Hematopoietic multipotent progenitor cell treated with erythropoietin and hydrocortisone succinate and interleukin-3 and kit ligand, for 17 days (in vitro differentiated cells): ENCODE measurements around the gene ICAM4.
"Not testable (repeated sequence)": the region's sequence is repeated elsewhere in the genome, so short reads cannot be mapped to it uniquely, and the experiment has no call there.

Source experiments
- DNase-seq: peaks from one replicate; pipeline ENCODE4 v3.0.0-alpha.2; 2015; ENCODE audit warnings: low spot score

ICAM4 gene

DNA sequence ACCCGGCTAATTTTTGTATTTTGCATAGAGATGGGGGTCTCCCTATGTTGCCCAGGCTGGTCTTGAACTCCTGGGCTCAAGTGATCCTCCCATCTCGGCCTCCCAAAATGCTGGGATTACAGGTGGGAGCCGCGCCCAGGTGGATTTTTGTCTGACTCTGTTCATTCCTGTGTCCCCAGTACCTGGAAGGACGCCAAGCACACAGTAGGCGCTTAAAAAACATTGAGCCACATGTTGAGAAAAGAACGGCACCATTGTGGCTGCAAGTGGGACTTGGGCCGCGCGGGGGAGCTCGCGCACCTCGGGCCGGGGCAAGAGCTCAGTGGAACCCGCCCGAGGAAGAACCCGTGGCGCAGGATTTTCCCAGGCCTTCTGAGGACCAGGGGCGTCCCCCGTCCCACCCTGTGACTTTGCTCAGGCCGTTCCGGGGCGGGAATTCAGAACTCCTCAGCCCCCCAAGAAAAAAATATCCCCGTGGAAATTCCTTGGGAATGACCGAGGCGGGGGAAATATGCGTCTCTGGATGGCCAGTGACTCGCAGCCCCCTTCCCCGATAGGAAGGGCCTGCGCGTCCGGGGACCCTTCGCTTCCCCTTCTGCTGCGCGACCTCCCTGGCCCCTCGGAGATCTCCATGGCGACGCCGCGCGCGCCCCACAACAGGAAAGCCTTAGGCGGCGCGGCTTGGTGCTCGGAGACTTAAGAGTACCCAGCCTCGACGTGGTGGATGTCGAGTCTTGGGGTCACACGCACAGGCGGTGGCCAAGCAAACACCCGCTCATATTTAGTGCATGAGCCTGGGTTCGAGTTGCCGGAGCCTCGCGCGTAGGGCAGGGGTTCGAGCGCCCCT is 17.2 kb upstream of the ICAM4 start:
- DNase-seq, result peak; percentile 87

DNA sequence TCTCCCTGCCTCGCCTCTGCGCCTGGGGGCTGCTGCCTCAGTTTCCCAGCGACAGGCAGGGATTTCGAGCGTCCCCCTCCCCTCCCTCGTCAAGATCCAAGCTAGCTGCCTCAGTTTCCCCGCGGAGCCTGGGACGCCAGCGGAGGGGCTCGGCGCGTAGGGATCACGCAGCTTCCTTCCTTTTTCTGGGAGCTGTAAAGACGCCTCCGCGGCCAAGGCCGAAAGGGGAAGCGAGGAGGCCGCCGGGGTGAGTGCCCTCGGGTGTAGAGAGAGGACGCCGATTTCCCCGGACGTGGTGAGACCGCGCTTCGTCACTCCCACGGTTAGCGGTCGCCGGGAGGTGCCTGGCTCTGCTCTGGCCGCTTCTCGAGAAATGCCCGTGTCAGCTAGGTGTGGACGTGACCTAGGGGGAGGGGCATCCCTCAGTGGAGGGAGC is 16.6 kb upstream of the ICAM4 start:
- DNase-seq, result no peak

DNA sequence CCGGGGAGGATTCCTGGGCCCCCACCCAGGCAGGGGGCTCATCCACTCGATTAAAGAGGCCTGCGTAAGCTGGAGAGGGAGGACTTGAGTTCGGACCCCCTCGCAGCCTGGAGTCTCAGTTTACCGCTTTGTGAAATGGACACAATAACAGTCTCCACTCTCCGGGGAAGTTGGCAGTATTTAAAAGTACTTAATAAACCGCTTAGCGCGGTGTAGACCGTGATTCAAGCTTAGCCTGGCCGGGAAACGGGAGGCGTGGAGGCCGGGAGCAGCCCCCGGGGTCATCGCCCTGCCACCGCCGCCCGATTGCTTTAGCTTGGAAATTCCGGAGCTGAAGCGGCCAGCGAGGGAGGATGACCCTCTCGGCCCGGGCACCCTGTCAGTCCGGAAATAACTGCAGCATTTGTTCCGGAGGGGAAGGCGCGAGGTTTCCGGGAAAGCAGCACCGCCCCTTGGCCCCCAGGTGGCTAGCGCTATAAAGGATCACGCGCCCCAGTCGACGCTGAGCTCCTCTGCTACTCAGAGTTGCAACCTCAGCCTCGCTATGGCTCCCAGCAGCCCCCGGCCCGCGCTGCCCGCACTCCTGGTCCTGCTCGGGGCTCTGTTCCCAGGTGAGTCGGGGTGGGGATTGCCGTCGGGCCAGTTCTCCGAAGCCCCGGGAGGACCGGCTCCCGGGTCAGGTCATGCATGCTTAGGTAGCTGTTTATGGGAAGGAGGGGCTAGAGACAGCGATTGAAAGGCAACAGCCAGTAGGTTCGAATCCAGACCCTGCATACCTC is 15.9 kb upstream of the ICAM4 start, which contains the start of gene ICAM1:
Gene ICAM1, plus strand, starts transcription at position 505 of the 779 bp plus-strand sequence. Its CDS starts 40 bp downstream, at position 545.
- DNase-seq, result no peak

DNA sequence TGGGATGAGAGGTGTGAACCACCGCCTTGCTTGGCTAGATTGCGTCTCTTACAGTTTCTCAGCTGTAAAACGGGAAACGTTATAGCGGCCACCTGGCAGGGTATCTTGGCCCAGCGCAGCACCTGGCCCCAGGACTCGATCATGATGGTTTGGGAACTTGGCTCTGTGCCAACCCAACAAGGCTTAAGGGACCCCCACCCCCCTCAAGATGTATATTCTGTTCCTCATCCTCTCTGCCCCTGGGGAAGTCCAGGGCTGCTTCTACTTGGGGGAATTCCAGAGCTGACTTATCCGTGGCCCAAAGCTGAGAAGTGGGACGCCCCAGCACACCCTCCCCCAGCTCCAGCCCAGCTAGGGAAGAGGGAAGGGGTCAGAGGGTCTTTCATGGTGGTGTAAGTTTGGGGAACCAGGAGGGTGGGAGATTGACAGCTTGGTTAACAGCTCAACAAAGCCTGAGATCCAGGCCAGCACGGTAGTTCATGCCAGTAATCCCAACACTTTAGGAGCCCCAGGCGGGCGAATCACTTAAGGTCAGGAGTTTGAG is 15.1 kb upstream of the ICAM4 start:
- DNase-seq, result no peak

DNA sequence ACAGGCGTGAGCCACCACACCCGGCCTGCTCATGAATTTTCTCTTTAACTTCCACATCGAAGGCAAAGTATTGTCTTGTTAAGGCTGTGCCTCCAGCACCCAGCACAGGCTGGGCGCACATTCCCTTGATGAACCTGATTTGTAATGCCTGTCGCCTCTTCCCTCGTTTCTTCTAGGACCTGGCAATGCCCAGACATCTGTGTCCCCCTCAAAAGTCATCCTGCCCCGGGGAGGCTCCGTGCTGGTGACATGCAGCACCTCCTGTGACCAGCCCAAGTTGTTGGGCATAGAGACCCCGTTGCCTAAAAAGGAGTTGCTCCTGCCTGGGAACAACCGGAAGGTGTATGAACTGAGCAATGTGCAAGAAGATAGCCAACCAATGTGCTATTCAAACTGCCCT is 12.2 kb upstream of the ICAM4 start:
- DNase-seq, result no peak

DNA sequence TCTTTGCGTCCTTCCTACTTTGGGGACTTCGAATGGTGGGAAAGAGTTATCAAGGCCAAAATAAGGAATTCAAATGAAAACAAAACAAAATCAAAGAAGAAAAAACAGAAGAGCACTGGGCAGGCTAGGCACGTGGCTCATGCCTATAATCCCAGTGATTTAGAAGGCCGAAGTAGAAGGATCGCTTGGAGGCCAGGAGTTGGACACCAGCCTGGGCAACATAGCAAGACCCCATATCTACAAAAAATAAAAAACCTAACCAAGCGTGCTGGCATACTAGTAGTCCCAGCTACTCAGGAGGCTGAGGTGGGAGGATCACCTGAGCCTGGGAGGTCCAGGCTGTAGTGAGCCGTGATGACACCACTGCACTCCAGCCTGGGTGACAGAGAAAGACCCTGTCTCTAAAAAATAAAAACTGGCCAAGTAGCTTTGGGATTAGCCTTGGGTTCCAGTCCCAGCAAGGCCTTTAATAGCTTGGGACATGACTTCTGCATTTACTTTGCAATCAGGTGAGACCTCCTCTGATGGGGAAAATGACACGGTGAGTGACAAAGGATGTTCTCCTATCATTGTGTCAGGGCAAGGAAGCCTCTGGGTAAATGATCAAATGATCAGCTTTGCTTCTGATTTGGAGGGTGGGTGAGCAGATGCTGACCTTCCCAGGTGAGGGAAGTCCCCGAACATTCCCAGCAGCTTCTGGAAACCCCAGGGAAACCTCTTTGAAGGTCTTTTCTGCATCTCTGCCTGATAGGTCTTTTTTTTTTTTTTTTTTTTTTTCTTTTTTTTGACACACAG is 8.8 kb upstream of the ICAM4 start:
- no peak for DNase-seq

DNA sequence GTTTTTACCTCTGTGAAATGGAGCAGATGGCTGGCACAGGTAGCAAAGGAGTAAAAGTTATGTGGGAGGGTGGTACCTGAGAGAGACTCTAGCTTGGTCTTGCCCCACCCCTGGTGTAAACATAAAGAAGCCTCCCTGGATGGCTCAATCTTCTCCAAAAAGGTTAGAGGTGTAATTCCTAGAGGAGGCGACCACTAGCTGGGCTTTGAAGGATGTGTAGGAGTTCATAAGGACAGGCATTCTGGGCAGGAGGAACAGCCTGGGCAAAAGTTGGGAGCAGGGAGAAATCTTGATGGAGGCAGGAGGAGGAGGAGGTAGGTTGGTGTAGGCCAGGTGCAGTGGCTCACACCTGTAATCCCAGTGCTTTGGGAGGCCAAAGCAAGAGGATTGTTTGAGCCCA is 7.8 kb upstream of the ICAM4 start:
- no peak for DNase-seq

DNA sequence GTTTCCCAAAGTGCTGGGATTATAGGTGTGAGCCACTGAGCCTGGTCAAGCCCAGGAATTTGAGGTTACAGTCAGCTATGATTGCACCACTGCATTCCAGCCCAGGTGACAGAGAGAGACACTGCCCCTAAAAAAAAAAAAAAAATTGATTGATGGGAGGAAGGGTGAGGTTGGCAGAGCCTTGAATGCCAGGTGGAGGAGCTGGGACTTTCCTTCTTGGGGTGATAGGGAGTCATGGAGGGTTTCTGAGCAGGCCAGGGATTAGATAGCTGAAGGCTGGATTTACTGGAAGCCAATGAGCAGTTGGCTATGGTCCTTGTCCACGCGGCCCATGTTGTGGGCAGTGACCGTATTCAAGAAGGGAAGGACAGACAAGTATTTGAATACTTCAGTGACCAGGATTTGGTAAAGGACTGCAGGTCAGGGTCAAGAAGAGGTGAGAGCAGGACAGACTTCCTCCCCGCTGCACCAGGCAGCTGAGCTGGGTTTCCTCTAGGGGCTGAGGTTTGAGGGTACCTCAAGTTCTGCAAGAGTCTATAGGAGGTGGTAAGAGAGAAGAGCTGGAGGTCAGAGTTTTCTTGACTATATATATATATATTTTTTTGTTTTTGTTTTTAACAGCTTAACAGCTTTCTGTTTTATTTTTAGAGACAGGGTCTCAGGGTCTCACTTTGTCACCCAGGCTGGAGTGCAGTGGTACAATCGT is 6.9 kb upstream of the ICAM4 start:
- DNase-seq, result no peak

DNA sequence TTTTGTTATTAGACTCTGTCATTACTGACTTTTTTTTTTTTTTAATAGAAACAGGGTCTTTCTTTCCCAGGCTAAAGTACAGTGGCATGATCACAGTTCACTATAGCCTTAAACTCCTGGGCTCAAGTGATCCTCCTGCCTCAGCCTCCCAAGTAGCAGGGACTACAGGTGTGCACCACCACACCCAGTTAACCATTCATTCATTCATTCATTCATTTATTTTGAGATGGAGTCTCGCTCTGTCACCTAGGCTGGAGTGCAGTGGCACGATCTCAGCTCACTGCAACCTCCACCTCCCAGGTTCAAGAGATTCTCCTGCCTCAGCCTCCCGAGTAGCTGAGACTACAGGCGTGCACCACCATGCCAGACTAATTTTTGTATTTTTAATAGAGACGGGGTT is 4.7 kb upstream of the ICAM4 start:
- DNase-seq, result not testable (repeated sequence)

DNA sequence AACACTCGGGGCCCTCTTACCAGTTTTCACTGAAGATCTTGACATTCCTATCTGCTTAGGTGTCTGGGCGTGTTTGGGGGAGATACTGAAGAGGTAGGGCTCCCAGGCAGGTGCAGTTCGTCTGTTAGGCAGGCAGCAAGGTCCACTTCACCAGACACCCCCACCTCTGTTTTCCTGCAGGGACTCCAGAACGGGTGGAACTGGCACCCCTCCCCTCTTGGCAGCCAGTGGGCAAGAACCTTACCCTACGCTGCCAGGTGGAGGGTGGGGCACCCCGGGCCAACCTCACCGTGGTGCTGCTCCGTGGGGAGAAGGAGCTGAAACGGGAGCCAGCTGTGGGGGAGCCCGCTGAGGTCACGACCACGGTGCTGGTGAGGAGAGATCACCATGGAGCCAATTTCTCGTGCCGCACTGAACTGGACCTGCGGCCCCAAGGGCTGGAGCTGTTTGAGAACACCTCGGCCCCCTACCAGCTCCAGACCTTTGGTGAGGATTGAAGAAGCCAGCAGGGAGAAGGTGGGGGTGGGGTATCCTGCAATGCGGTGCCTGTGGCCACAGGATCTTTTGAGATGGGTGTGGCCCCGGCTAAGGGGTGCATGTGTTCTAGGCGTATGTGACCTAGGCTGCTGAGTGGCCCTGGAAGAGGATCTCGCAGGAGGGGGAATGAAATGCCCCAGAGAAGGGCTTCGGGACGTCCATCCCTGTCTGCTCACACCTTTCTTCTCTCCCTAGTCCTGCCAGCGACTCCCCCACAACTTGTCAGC is 3.3 kb upstream of the ICAM4 start:
- no peak for DNase-seq

DNA sequence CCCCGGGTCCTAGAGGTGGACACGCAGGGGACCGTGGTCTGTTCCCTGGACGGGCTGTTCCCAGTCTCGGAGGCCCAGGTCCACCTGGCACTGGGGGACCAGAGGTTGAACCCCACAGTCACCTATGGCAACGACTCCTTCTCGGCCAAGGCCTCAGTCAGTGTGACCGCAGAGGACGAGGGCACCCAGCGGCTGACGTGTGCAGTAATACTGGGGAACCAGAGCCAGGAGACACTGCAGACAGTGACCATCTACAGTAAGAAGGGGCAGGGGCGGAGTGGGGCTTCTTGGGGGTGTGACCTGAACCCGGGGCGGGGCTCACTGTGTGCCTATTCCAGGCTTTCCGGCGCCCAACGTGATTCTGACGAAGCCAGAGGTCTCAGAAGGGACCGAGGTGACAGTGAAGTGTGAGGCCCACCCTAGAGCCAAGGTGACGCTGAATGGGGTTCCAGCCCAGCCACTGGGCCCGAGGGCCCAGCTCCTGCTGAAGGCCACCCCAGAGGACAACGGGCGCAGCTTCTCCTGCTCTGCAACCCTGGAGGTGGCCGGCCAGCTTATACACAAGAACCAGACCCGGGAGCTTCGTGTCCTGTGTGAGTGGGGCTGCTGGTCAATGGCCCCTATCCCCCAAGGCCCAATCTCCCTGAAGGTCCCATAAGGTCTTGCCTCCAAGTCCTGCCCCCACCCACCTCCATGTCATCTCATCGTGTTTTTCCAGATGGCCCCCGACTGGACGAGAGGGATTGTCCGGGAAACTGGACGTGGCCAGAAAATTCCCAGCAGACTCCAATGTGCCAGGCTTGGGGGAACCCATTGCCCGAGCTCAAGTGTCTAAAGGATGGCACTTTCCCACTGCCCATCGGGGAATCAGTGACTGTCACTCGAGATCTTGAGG is 2.4 kb upstream of the ICAM4 start:
- DNase-seq, result no peak

DNA sequence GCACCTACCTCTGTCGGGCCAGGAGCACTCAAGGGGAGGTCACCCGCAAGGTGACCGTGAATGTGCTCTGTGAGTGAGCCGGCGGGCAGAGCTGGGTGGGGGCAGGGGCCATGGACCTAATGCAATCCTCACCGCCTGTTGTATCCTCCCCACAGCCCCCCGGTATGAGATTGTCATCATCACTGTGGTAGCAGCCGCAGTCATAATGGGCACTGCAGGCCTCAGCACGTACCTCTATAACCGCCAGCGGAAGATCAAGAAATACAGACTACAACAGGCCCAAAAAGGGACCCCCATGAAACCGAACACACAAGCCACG is 1.8 kb upstream of the ICAM4 start:
- no peak for DNase-seq

DNA sequence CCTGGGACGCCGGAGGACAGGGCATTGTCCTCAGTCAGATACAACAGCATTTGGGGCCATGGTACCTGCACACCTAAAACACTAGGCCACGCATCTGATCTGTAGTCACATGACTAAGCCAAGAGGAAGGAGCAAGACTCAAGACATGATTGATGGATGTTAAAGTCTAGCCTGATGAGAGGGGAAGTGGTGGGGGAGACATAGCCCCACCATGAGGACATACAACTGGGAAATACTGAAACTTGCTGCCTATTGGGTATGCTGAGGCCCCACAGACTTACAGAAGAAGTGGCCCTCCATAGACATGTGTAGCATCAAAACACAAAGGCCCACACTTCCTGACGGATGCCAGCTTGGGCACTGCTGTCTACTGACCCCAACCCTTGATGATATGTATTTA is 1.4 kb upstream of the ICAM4 start:
- no peak for DNase-seq

DNA sequence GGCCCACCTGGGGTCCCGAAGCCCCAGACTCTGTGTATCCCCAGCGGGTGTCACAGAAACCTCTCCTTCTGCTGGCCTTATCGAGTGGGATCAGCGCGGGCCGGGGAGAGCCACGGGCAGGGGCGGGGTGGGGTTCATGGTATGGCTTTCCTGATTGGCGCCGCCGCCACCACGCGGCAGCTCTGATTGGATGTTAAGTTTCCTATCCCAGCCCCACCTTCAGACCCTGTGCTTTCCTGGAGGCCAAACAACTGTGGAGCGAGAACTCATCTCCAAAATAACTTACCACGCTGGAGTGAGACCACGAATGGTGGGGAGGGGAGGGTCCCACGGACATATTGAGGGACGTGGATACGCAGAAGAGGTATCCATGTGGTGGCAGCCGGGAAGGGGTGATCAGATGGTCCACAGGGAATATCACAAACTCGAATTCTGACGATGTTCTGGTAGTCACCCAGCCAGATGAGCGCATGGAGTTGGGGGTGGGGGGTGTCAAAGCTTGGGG is 2.0 kb downstream of the ICAM4 start:
- DNase-seq, result peak; percentile 86

DNA sequence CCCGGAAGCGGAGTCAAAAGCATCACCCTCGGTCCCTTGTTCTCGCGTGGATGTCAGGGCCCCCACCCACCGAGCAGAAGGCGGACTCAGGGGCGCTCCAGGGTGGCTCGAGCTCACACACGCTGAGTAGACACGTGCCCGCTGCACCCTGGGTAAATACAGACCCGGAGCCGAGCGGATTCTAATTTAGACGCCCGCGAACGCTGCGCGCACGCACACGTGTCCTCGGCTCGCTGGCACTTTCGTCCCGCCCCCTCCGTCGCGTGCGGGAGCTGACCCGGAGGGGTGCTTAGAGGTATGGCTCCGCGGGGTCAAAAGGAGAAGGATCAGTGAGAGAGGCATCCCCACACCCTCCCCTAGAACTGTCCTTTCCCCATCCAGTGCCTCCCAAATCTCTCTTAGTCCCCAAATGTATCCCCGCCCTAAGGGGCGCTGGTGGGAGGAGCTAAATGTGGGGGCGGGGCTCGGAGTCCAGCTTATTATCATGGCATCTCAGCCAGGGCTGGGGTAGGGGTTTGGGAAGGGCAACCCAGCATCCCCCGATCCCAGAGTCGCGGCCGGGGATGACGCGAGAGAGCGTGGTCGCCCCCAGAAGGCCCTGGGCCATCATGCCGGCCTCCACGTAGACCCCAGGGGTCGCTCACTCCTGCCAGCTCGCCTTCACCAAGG is 2.5 kb downstream of the ICAM4 start:
- DNase-seq, result peak; percentile 82

DNA sequence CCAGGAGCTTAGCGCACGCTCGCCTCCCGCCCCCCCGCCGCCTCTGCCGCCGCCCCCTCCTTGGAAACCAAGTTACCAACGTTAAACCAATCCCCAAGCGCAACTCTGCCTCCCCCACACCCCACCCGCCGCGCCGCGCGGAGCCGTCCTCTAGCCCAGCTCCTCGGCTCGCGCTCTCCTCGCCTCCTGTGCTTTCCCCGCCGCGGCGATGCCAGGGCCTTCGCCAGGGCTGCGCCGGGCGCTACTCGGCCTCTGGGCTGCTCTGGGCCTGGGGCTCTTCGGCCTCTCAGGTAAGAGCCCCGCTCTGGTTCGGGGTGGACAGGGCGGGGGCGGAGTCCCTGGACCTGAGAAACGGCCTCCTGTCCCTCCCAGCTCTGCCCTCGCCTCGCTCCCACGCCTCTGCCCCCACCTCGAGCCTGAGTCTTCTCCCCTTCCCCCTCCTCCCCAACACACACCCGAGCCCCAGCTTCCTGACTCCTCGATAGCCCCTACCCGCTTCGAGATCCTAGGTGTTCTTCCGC is 3.1 kb downstream of the ICAM4 start, which contains the start of gene ICAM5:
Gene ICAM5, plus strand, starts transcription at position 117 of the 521 bp plus-strand sequence. Its CDS starts 92 bp downstream, at position 209.
- DNase-seq, result no peak

DNA sequence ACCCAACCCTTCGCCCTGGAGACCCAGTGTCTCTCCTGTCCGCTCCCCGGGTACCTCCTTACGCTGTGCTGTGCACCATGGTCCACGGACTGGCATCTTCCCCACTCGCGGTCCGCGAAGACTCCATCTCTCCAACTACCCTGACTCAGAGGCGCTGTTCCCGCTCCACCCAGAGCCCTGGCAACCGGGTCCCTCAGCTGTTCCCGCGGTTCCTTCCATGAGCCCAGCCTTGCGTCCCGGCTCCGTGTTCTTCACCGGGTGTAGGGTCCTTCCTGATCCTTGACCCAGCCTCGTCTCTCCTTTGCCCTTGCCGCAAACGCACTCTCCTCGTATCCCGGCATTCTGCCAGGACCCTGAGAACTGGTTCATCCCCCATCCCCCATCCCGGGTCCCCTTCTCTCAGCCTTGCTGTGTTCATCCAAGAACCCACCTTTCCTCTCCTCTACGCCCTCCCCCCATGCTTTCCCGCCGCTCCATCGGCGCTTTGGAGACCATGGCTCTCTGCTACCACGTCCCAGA is 3.7 kb downstream of the ICAM4 start:
- no peak for DNase-seq

DNA sequence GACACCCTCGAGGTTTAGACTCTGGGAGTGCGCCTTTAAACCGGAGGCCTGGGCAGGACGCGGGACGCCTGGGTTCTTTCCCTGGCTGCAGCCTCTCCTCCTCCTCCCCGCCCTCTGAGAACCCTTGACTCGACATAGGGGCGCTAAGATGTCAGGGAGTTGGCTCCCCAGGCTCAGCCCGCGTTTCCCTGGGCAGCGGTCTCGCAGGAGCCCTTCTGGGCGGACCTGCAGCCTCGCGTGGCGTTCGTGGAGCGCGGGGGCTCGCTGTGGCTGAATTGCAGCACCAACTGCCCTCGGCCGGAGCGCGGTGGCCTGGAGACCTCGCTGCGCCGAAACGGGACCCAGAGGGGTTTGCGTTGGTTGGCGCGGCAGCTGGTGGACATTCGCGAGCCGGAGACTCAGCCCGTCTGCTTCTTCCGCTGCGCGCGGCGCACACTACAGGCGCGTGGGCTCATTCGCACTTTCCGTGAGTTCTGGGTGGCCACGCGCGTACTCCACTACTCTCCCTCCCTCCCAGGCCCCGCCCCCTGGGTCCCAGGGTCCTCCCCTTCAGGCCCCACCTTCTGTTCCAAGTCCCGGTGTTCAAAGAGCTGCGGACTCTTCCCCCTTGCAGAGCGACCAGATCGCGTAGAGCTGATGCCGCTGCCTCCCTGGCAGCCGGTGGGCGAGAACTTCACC is 4.3 kb downstream of the ICAM4 start:
- peak; percentile 83 for DNase-seq
